ENCODE results near the gene CALM3. TPM values are rescaled to one million over a fixed set of nuclear protein-coding genes. Genes with fewer than 3 reads are reported as not detected.

Gene CALM3
- total RNA-seq, 3 donors from 2014 or later, result 85.9 to 129 (median 86.6) TPM

DNA sequence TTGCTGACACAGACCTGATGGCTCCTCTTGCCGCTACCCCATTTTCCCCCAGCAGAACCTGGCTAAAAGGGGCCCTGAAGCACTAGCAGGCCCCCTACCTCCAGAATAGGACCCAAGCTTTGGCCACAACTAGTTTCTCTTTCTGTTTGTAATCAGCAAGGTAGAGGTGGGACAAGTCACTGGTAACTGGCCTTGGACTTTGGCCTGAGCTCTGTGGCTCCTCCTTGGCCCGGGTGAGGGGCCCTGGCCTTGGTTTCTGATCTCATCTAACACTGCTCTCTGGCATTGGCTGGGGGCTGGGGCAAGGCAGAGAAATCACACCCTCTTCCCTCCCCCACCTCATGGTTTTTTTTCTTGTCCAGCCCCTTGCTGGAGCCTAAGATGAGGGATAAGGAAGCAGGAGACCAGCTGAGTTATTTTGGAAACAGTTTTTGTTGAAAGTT lies 2.1 kb downstream of the CALM3 start:
- H3K27ac ChIP-seq, result peak overlapping the region; percentile 43 to 96
- no peaks in the 10 kb centered on the region for H3K27me3 ChIP-seq
- H3K4me1 ChIP-seq, result peaks cover 7 to 20% of the 10 kb centered on the region in 2 donors
- intact Hi-C loops (cut with DNase I; ENCODE audit: low total_unique reads), result no loop called here
- no peaks in the 10 kb centered on the region for H3K36me3 ChIP-seq
- peak overlapping the region; percentile 96 to 100 (median 98) for H3K4me3 ChIP-seq
- no peak for TF ChIP-seq POLR2A (IDR thresholded peaks at IDR 0.05)
- TF ChIP-seq POLR2AphosphoS5 (IDR thresholded peaks at IDR 0.05), result no peak
- TF ChIP-seq, protein P1, sequence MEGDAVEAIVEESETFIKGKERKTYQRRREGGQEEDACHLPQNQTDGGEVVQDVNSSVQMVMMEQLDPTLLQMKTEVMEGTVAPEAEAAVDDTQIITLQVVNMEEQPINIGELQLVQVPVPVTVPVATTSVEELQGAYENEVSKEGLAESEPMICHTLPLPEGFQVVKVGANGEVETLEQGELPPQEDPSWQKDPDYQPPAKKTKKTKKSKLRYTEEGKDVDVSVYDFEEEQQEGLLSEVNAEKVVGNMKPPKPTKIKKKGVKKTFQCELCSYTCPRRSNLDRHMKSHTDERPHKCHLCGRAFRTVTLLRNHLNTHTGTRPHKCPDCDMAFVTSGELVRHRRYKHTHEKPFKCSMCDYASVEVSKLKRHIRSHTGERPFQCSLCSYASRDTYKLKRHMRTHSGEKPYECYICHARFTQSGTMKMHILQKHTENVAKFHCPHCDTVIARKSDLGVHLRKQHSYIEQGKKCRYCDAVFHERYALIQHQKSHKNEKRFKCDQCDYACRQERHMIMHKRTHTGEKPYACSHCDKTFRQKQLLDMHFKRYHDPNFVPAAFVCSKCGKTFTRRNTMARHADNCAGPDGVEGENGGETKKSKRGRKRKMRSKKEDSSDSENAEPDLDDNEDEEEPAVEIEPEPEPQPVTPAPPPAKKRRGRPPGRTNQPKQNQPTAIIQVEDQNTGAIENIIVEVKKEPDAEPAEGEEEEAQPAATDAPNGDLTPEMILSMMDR (IDR thresholded peaks at IDR 0.05), result no peak
- peak in 1 of 2 donors; percentile 18 for DNase-seq (ENCODE audit: low spot score in 2 of 2)
- H3K9me3 ChIP-seq, result peaks cover 0 to 4% of the 10 kb centered on the region in 2 donors

DNA sequence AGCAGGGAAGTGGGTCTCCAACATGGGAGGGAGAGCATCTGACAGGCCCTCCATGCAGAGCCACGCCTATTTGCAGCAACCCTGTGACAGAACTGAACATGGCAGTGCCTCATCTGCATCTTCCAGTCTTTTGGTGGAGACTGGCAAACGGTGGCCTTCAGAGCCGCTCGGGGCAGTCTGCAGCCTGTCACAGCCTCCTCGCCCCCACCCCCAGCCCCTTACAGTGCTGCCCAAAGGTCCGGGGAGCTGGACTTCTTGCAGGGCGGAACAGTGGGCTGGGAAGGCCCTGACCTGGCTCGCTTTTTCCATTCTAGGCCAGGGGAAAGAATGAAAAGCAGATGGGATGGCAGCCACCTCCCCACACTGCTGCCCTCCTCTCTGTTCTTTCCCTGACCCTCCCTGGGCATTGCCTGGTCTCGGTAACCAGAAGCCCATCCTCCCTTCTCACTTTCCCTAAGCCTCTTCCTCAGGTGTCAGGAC lies 2.7 kb downstream of the CALM3 start:
- intact Hi-C loops (cut with DNase I; ENCODE audit: low total_unique reads), result no loop called here
- Histone ChIP-seq H3K27me3 (no peaks in the 10 kb centered on the region), H3K9me3 (peaks cover 0 to 4% of the 10 kb centered on the region in 2 donors), H3K36me3 (no peaks in the 10 kb centered on the region), H3K4me1 (peaks cover 7 to 20% of the 10 kb centered on the region in 2 donors), H3K27ac (peak overlapping the region in 1 of 2 donors; percentile 96), H3K4me3 (no peak overlapping the region)
- TF ChIP-seq POLR2A (IDR thresholded peaks at IDR 0.05), result no peak
- TF ChIP-seq, protein P1 (IDR thresholded peaks at IDR 0.05), result no peak
- TF ChIP-seq POLR2AphosphoS5 (IDR thresholded peaks at IDR 0.05), result no peak
- no peak for DNase-seq (ENCODE audit: low spot score in 2 of 2)

- no peak for TF ChIP-seq POLR2AphosphoS5 (IDR thresholded peaks at IDR 0.05)
- TF ChIP-seq POLR2A (IDR thresholded peaks at IDR 0.05), result no peak
- TF ChIP-seq, protein P1 (IDR thresholded peaks at IDR 0.05), result no peak
- peaks cover 7 to 20% of the 10 kb centered on the region in 2 donors for H3K4me1 ChIP-seq
- H3K27me3 ChIP-seq, result no peaks in the 10 kb centered on the region
- no peaks in the 10 kb centered on the region for H3K9me3 ChIP-seq
- DNase-seq (ENCODE audit: low spot score in 2 of 2), result no peak
- H3K36me3 ChIP-seq, result no peaks in the 10 kb centered on the region
- no peak overlapping the region for H3K4me3 ChIP-seq
- H3K27ac ChIP-seq, result peak overlapping the region in 1 of 2 donors; percentile 59
- intact Hi-C loops (cut with DNase I; ENCODE audit: low total_unique reads), result no loop called here
Observed at GRCh38 chr19:46604781-46605355, 3.7 kb downstream of the CALM3 start.

DNA sequence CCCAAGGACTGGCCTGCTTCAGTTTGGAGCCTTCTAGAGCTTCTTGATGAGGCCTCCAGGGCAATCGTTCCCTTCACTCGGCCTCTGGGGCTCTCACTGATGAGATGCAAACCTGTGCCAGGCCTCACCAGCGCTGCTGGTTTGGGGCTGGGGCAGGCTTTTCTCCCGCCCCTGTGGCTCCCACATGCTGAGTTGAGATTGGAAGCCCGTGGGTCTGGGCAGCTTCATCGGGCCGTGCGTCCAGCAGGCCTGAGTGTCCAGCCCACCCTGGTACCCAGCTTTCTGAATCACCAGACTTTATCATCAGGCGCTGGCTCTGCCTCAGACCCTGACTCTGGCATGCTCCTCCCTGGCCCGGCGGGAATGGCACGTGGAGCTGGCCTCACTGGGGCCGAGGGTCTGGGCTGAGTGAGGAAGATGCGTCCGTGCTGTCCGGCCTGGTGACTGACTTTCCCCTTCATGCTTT lies 4.3 kb downstream of the CALM3 start:
- H3K4me1 ChIP-seq, result peaks cover 7 to 20% of the 10 kb centered on the region in 2 donors
- no peak overlapping the region for H3K4me3 ChIP-seq
- TF ChIP-seq POLR2A (IDR thresholded peaks at IDR 0.05) (no peak), POLR2AphosphoS5 (IDR thresholded peaks at IDR 0.05) (no peak)
- TF ChIP-seq, protein P1 (IDR thresholded peaks at IDR 0.05), result no peak
- H3K9me3 ChIP-seq, result no peaks in the 10 kb centered on the region
- no peaks in the 10 kb centered on the region for H3K36me3 ChIP-seq
- H3K27ac ChIP-seq, result peak overlapping the region in 1 of 2 donors; percentile 59
- H3K27me3 ChIP-seq, result no peaks in the 10 kb centered on the region
- intact Hi-C loops (cut with DNase I; ENCODE audit: low total_unique reads), result no loop called here
- peak in 1 of 2 donors; percentile 40 for DNase-seq (ENCODE audit: low spot score in 2 of 2)

GRCh38 chr19:46606019-46606418 lies 4.9 kb downstream of the CALM3 start:
- H3K9me3 ChIP-seq, result no peaks in the 10 kb centered on the region
- peak in 1 of 2 donors; percentile 46 for DNase-seq (ENCODE audit: low spot score in 2 of 2)
- H3K4me3 ChIP-seq, result no peak overlapping the region
- TF ChIP-seq POLR2AphosphoS5 (IDR thresholded peaks at IDR 0.05), result no peak
- TF ChIP-seq, protein P1 (IDR thresholded peaks at IDR 0.05), result no peak
- H3K27ac ChIP-seq, result peak overlapping the region in 1 of 2 donors; percentile 59
- no peaks in the 10 kb centered on the region for H3K27me3 ChIP-seq
- intact Hi-C loops (cut with DNase I; ENCODE audit: low total_unique reads), result no loop called here
- peaks cover 7 to 20% of the 10 kb centered on the region in 2 donors for H3K4me1 ChIP-seq
- H3K36me3 ChIP-seq, result no peaks in the 10 kb centered on the region
